ENCODE data around the gene SPOCK3. TPM values are rescaled to one million over a fixed set of nuclear protein-coding genes. Genes with fewer than 3 reads are reported as not detected.

Gene SPOCK3
- total RNA-seq, 1 donor: not detected

DNA sequence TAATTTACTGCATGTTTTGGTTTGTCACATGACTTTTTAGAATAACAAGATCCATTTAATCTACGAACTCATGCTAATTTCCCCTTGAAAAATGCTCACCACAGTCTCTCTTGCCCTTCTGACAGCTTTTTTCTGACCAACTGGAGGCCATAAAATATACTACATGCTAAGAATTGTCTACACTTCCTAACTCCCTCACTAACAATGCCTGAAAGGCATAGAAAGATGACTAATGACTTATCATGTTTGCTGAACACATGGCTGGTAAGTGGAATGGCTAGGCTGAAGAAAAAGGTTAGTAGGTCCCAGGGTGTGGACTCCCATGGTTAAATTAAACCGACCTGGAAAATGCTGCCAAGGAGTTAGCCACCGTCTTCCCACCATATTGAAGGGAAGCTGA, 309.9 kb downstream of the SPOCK3 start:
- TF ChIP-seq, protein P1, sequence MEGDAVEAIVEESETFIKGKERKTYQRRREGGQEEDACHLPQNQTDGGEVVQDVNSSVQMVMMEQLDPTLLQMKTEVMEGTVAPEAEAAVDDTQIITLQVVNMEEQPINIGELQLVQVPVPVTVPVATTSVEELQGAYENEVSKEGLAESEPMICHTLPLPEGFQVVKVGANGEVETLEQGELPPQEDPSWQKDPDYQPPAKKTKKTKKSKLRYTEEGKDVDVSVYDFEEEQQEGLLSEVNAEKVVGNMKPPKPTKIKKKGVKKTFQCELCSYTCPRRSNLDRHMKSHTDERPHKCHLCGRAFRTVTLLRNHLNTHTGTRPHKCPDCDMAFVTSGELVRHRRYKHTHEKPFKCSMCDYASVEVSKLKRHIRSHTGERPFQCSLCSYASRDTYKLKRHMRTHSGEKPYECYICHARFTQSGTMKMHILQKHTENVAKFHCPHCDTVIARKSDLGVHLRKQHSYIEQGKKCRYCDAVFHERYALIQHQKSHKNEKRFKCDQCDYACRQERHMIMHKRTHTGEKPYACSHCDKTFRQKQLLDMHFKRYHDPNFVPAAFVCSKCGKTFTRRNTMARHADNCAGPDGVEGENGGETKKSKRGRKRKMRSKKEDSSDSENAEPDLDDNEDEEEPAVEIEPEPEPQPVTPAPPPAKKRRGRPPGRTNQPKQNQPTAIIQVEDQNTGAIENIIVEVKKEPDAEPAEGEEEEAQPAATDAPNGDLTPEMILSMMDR (IDR thresholded peaks at IDR 0.05; ENCODE audit: extremely low read depth, low read depth, low read length): no peak
- H3K4me1 ChIP-seq (ENCODE audit: insufficient read depth, low read length): no peaks in the 10 kb centered on the region
- no peak overlapping the region for H3K4me3 ChIP-seq (ENCODE audit: insufficient read depth, low read length)
- H3K27me3 ChIP-seq (ENCODE audit: insufficient read depth, low read length): no peaks in the 10 kb centered on the region
- no peaks in the 10 kb centered on the region for H3K79me2 ChIP-seq (ENCODE audit: insufficient read depth, low read length)
- H4K20me1 ChIP-seq (ENCODE audit: insufficient read depth, low read length): no peaks in the 10 kb centered on the region
- no peak overlapping the region for H3K27ac ChIP-seq (ENCODE audit: low read depth, low read length)
- DNase-seq (ENCODE audit: insufficient read length, low spot score, missing footprints): no peak
- no peak overlapping the region for H2AFZ ChIP-seq (ENCODE audit: low read length)
- H3K4me2 ChIP-seq (ENCODE audit: insufficient read depth, low read length): no peak overlapping the region
- H3K9me3 ChIP-seq (ENCODE audit: low read depth, low read length): no peaks in the 10 kb centered on the region
- no peaks in the 10 kb centered on the region for H3K36me3 ChIP-seq (ENCODE audit: insufficient read depth, low read length)

DNA sequence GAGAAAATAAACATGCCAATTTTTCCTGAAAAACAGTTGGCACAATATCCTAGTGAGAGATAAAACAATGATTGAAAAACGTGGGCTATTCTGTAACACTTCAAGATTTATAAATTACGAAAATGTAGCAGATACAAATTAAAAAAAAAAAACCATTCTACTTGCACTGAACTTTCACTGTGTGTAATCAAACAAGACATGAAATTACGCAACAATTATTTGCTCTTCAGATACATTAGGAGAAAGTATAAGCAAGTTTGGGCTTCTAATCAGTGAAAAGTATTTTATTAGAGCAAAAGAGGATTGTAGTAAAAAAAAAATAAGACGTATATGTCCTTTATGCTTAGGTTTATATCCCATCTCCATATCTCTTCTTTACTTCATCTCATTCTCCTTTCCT, 320.4 kb downstream of the SPOCK3 start:
- H3K9me3 ChIP-seq (ENCODE audit: low read depth, low read length): no peaks in the 10 kb centered on the region
- no peak overlapping the region for H3K4me3 ChIP-seq (ENCODE audit: insufficient read depth, low read length)
- no peaks in the 10 kb centered on the region for H3K36me3 ChIP-seq (ENCODE audit: insufficient read depth, low read length)
- H4K20me1 ChIP-seq (ENCODE audit: insufficient read depth, low read length): no peaks in the 10 kb centered on the region
- no peaks in the 10 kb centered on the region for H3K79me2 ChIP-seq (ENCODE audit: insufficient read depth, low read length)
- TF ChIP-seq, protein P1 (IDR thresholded peaks at IDR 0.05; ENCODE audit: extremely low read depth, low read depth, low read length): no peak
- H3K4me2 ChIP-seq (ENCODE audit: insufficient read depth, low read length): no peak overlapping the region
- H2AFZ ChIP-seq (ENCODE audit: low read length): no peak overlapping the region
- H3K4me1 ChIP-seq (ENCODE audit: insufficient read depth, low read length): no peaks in the 10 kb centered on the region
- H3K27me3 ChIP-seq (ENCODE audit: insufficient read depth, low read length): no peaks in the 10 kb centered on the region
- DNase-seq (ENCODE audit: insufficient read length, low spot score, missing footprints): no peak
- no peak overlapping the region for H3K27ac ChIP-seq (ENCODE audit: low read depth, low read length)

DNA sequence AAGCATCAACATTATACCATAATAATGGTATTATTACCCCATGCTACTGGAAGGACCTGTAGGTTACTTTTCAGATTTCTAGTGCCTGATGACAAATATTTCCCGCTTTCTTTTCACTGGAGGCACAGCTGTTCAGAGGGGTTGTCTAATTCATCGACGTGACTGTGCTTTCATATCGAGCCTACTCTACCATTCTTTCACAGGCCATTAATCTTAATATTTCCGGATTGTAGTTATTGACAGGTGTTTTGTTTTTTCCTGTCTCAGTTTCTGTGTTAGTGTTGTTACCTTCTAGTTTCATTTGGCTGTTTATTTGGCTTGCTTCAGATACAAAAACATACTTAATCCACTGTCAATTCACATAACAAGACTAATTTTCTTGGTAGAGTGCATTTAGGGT, 330.9 kb downstream of the SPOCK3 start:
- DNase-seq (ENCODE audit: insufficient read length, low spot score, missing footprints): no peak
- Histone ChIP-seq H3K36me3 (ENCODE audit: insufficient read depth, low read length) (no peaks in the 10 kb centered on the region), H3K27ac (ENCODE audit: low read depth, low read length) (no peak overlapping the region), H3K4me1 (ENCODE audit: insufficient read depth, low read length) (no peaks in the 10 kb centered on the region), H3K27me3 (ENCODE audit: insufficient read depth, low read length) (no peaks in the 10 kb centered on the region), H4K20me1 (ENCODE audit: insufficient read depth, low read length) (no peaks in the 10 kb centered on the region), H3K4me3 (ENCODE audit: insufficient read depth, low read length) (no peak overlapping the region), H3K4me2 (ENCODE audit: insufficient read depth, low read length) (no peak overlapping the region), H3K9me3 (ENCODE audit: low read depth, low read length) (no peaks in the 10 kb centered on the region), H3K79me2 (ENCODE audit: insufficient read depth, low read length) (no peaks in the 10 kb centered on the region), H2AFZ (ENCODE audit: low read length) (no peak overlapping the region)
- TF ChIP-seq, protein P1 (IDR thresholded peaks at IDR 0.05; ENCODE audit: extremely low read depth, low read depth, low read length): no peak

DNA sequence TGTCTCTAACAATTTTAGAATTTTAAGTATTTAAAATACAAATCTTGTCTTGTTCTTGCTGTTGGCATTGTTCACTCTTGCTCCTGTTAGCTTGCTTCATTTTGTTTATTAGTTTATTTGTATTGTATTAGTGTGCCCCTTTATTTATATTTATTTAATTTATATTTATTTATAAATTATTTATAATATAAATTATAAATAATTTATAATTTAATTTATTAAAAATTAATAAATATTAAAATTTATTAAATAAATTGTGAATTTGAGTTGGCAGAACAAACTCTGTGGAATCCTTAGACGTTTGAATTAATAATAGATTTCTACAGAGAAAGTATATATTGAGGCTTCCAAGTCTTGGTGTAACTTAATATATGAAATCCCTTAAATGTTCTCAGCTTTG, 331.4 kb downstream of the SPOCK3 start:
- TF ChIP-seq, protein P1 (IDR thresholded peaks at IDR 0.05; ENCODE audit: extremely low read depth, low read depth, low read length): no peak
- DNase-seq (ENCODE audit: insufficient read length, low spot score, missing footprints): no peak
- no peak overlapping the region for H2AFZ ChIP-seq (ENCODE audit: low read length)
- no peaks in the 10 kb centered on the region for H4K20me1 ChIP-seq (ENCODE audit: insufficient read depth, low read length)
- H3K27ac ChIP-seq (ENCODE audit: low read depth, low read length): no peak overlapping the region
- no peaks in the 10 kb centered on the region for H3K36me3 ChIP-seq (ENCODE audit: insufficient read depth, low read length)
- H3K4me2 ChIP-seq (ENCODE audit: insufficient read depth, low read length): no peak overlapping the region
- H3K4me3 ChIP-seq (ENCODE audit: insufficient read depth, low read length): no peak overlapping the region
- H3K27me3 ChIP-seq (ENCODE audit: insufficient read depth, low read length): no peaks in the 10 kb centered on the region
- H3K9me3 ChIP-seq (ENCODE audit: low read depth, low read length): no peaks in the 10 kb centered on the region
- no peaks in the 10 kb centered on the region for H3K4me1 ChIP-seq (ENCODE audit: insufficient read depth, low read length)
- H3K79me2 ChIP-seq (ENCODE audit: insufficient read depth, low read length): no peaks in the 10 kb centered on the region
